Stimulated activated naive CD8-positive, alpha-beta T cell treated with anti-CD3 and anti-CD28 coated beads, Interleukin-15, Interleukin-2, amounts not matched to agents 100 U/mL and 50 U/mL, for 24 hours (primary cell): ENCODE data around the gene KCNQ2.

Experiments
- ATAC-seq: fragments of 150-1000 bp; cut with Tn5 transposase; one replicate; pipeline ENCODE4 v1.10.0; 2021
- DNase-seq: peaks from one replicate; pipeline ENCODE4 v3.0.0; 2021

The KCNQ2 gene

DNA sequence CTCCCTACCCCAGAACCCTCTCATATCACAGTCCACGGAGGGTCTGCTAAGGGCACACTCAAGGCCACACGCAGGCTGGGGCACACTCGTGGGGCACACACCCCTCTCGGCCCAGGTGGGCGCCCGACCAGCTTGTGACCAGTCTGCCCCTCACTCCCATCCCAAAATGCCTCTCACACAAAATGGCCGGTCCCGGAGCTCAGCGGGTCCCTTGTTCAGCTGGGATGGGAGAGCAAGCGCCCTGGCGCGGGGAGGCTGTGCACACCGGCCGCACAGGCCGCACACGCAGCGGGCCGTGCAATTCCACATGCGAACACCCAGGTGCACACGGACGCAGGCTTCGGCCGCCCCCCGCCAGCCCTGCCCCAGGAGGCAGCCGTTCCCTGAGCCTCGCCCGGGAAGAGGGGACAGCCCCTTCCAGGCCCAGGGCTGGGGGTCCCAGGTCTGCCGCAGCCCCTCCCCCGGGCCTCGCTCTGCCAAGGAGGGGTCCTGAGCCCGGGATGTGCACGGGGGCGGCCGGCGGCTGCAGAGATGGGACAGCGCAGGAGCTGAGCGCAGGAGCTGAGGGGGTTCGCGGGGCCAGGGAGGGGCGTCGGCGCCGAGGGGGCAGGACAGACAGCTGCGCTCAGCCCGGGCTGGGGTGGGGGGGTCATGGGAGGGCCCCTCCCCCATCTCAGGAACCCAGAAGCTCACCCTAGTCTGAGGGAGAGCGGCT, 1.3 kb downstream of the KCNQ2 start:
- DNase-seq (no peak), ATAC-seq (no peak)

DNA sequence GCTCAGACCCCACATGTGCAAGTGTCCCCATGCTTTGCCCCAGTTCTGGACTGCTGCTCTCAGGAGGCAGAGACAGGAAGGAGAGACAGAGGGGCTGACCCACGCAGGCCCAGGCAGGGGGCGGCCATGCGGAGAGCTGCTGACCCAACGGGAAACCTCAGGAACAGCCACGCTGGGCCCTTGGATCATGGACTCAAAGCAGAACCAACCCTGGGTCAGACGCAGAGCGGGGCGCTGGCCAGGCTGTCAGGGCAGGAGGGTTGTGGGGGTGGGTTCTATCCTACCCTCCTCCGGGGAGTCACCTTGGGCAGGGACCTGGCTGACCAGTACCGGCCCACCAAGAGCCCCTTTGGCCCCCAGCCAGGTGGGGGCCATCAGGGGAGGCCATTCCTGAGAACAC, 2.0 kb downstream of the KCNQ2 start:
- no peak for ATAC-seq

DNA sequence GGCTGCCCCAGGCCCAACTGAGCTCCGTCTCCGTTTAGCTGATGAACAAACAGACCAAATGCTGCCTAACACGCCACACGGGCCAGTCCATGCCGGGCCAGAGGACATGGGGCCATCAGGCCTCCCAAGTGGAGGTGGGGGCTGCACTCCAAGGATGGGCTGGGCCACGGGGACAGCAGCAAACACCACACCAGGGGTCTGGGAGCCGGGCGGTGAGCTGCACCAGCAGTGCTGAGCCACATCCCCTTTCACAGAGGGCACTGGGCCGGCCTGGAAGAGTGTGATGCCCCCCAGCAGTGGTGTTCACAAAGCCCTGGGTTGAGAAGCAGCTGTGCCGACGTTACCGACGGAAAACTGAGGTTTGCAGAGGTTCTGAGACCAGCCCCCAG, 2.7 kb downstream of the KCNQ2 start:
- ATAC-seq: no peak
- DNase-seq: no peak

More for the DNA sequence above, 2.0 kb downstream of the KCNQ2 start:
- no peak for DNase-seq

DNA sequence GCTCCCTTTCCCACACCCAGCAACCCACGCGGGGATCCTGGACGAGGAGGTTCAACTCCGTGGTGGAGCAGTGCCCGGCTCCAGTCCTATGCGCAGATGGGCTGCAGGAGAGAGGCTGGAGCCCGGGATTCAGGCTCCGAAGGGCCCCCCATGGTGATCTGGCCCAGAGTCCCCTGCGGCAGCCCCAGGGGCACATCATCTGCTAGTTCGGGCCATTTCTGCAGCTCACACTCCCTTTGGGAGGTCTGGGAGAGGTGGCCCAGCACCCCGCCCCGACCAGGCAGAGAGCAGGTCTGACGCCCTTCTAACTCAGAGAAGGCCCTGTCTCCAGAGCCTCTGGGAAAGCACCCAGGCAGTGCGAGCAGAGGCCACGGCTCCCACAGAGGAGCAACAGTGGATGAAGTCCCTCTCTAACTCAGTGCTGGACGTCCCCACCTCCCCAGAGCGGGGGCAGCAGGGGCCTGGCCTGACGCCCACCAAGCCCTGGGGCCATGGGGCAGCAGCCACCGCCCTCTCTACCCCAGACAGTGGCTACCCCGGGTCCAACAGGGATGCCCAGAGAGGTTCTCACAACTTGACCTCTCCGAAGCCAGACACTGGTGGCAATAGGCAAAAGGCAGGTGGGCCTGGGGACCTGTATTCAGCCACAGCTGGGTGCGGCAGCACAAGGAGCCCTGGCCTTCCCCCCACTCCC, 3.3 kb downstream of the KCNQ2 start:
- DNase-seq: no peak
- ATAC-seq: no peak

DNA sequence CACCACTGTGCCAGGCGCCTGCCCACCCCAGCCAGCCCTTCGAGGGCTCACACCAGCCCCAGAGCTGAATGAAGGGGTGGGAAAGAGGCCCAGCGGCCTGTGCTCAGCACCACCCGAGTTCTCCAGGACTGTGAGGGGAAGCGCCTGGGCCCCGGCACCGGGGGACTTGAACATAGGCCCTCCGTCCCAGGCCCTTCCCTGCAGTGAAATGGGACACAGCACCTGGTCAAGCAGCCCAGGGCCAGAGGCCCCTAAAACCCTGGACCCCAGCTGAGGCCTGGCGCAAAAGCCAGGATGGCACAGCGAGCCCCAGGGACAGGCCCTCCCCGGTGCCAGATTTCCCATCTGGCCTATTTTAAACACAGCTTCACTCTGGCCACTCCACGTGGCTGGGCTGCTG, 4.0 kb downstream of the KCNQ2 start:
- ATAC-seq (no peak), DNase-seq (no peak)

GRCh38 chr20:63467294-63468083, 5.0 kb downstream of the KCNQ2 start:
- ATAC-seq (no peak), DNase-seq (no peak)

- DNase-seq (no peak), ATAC-seq (no peak)
Measured at GRCh38 chr20:63466861-63467260, 5.6 kb downstream of the KCNQ2 start.

DNA sequence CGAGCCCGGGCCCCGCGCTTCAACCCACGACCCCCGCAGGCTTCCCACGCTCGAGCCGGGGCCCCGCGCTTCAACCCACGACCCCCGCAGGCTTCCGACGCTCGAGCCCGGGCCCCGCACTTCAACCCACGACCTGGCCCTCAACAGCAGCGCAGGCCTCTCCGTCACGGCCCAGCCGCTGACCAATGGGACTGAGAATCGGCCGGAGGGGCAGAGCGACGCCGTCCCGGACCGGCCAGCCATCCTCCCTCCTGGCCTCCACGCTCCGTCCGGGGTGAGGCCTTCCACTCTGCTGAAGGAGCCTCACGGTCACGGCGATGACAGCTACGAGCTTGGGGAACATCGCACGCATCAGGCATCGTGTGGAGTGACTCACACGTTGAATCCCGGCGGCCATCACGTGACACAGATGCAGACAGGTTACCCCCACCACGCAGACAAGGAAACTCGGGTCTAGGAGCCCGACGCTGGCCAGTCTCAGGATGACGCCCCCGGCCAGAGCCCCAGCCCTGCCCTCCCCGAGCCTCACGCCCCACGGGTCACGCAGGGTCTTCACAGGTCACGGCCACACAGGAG, 6.1 kb downstream of the KCNQ2 start:
- ATAC-seq: no peak

GRCh38 chr20:63465380-63466249, 6.8 kb downstream of the KCNQ2 start:
- DNase-seq: no peak
- no peak for ATAC-seq

More for the DNA sequence above, 6.1 kb downstream of the KCNQ2 start:
- no peak for DNase-seq

- no peak for ATAC-seq
- no peak for DNase-seq
Measured at GRCh38 chr20:63464289-63464635, 8.2 kb downstream of the KCNQ2 start.

- DNase-seq: no peak
- no peak for ATAC-seq
Measured at GRCh38 chr20:63463400-63464288, 8.8 kb downstream of the KCNQ2 start.

GRCh38 chr20:63462244-63462643, 10.2 kb downstream of the KCNQ2 start:
- no peak for DNase-seq
- ATAC-seq: no peak

GRCh38 chr20:63461104-63461763, 11.2 kb downstream of the KCNQ2 start:
- no peak for ATAC-seq
- DNase-seq: no peak

- DNase-seq: no peak
- ATAC-seq: no peak
Measured at GRCh38 chr20:63459070-63459380, 13.4 kb downstream of the KCNQ2 start.

- no peak for ATAC-seq
- DNase-seq: no peak
Measured at GRCh38 chr20:63458170-63459069, 14.0 kb downstream of the KCNQ2 start.

- ATAC-seq: no peak
- no peak for DNase-seq
Measured at GRCh38 chr20:63457737-63458136, 14.7 kb downstream of the KCNQ2 start.

- ATAC-seq: no peak
- no peak for DNase-seq
Measured at GRCh38 chr20:63456429-63457284, 15.8 kb downstream of the KCNQ2 start.

- DNase-seq: no peak
- no peak for ATAC-seq
Measured at GRCh38 chr20:63455568-63455859, 16.9 kb downstream of the KCNQ2 start.
